ENCODE results near the gene SHISAL2A. TPM values are rescaled to one million over a fixed set of nuclear protein-coding genes. Genes with fewer than 3 reads are reported as not detected.

Gene SHISAL2A
- total RNA-seq, 8 experiments from 2014 or later, result 0.38 to 2.6 (median 0.92) TPM; not detected in 1

DNA sequence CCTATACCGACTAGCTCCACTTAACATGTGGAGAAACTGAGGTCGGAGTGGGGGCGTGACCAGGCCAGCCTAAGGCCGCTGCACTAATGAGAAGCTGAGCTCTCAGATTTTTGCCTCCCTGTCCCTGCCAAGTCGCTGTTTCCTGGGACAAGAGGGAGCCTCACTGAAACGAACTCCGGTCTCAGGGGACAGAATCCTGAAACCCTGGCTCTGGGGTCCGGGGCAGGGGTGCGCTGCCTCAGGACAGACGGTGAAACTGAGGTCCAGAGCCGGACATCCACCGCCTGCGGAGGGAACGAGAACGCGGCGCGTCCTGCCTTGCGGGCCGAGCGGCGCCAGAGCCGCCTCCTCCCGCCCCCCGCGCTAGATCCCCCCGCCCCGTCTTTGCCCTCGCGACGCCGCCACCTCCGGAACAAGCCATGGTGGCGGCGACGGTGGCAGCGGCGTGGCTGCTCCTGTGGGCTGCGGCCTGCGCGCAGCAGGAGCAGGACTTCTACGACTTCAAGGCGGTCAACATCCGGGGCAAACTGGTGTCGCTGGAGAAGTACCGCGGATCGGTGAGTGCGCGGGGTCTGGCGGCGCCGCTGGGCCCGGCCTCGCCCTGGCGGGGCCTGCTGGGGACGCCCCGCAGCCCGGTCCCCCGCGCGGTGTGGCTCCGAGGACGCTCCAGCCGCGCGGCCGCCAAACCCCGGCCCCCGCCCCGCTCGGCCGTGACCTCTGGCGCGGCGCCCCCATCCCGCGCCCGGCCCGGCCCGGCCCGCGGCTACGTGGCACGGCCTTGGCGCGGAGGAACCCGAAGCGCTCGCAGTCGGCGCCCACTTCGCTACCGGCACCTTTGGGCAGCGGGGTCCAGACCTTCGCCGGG, 30.7 kb upstream of the SHISAL2A start, which contains the start of gene GPX7:
Gene GPX7 (plus strand): TSS at position 381 of the 865 bp plus-strand sequence. CDS start 39 bp downstream, at position 420.
- H3K4me3 ChIP-seq, result peak within 1 kb of the TSS; percentile 21 to 33 (median 24)
- H3K27ac ChIP-seq, result peak within 1 kb of the TSS; percentile 1 to 47
- peak; percentile 23 to 78 (median 51) for ATAC-seq (replicated peaks in 6 of 8)
- in situ Hi-C loops (cut with MboI; ENCODE audit: low pct_unique_long_range_greater_than_20kb in 2 of 9, low sequenced_read_pairs in 9 of 9, unreplicated experiment in 9 of 9), result no loop called here
- WGBS, 10 experiments, result 17 to 80% (median 40%) methylated on average over 1 to 5 of the region's 97 CpGs; no CpG with 5 or more reads in 1 of the 10 experiments
- H3K4me1 ChIP-seq (replicated peaks in 1 of 2), result peaks cover 30% of the 10 kb centered on the region in 2 donors

- peak in 7 of 8 experiments; percentile 18 to 53 (median 26) for ATAC-seq (replicated peaks in 6 of 8)
- peaks cover 26% of the 10 kb centered on the region in 2 donors for H3K4me1 ChIP-seq (replicated peaks in 1 of 2)
- H3K27ac ChIP-seq, result peak overlapping the region; percentile 1 to 47
- H3K4me3 ChIP-seq, result peak overlapping the region; percentile 21 to 33 (median 24)
- in situ Hi-C loops (cut with MboI; ENCODE audit: low pct_unique_long_range_greater_than_20kb in 2 of 9, low sequenced_read_pairs in 9 of 9, unreplicated experiment in 9 of 9), result no loop called here
- WGBS, 10 experiments, result 7 to 84% (median 50%) methylated on average over 1 to 7 of the region's 21 CpGs; no CpG with 5 or more reads in 1 of the 10 experiments
These were observed 29.9 kb upstream of the SHISAL2A start for GRCh38 chr1:52602856-52603600.

- no peak for ATAC-seq (replicated peaks in 6 of 8)
- H3K4me1 ChIP-seq (replicated peaks in 1 of 2), result peaks cover 26% of the 10 kb centered on the region in 2 donors
- in situ Hi-C loops (cut with MboI; ENCODE audit: low pct_unique_long_range_greater_than_20kb in 2 of 9, low sequenced_read_pairs in 9 of 9, unreplicated experiment in 9 of 9), result no loop called here
- no peak overlapping the region for H3K27ac ChIP-seq
- H3K4me3 ChIP-seq, result no peak overlapping the region
- WGBS, 10 experiments, result 41 to 100% (median 96%) methylated on average over 2 to 6 of the region's 6 CpGs; no CpG with 5 or more reads in 2 of the 10 experiments
These were observed 29.3 kb upstream of the SHISAL2A start for GRCh38 chr1:52603630-52604029.

DNA sequence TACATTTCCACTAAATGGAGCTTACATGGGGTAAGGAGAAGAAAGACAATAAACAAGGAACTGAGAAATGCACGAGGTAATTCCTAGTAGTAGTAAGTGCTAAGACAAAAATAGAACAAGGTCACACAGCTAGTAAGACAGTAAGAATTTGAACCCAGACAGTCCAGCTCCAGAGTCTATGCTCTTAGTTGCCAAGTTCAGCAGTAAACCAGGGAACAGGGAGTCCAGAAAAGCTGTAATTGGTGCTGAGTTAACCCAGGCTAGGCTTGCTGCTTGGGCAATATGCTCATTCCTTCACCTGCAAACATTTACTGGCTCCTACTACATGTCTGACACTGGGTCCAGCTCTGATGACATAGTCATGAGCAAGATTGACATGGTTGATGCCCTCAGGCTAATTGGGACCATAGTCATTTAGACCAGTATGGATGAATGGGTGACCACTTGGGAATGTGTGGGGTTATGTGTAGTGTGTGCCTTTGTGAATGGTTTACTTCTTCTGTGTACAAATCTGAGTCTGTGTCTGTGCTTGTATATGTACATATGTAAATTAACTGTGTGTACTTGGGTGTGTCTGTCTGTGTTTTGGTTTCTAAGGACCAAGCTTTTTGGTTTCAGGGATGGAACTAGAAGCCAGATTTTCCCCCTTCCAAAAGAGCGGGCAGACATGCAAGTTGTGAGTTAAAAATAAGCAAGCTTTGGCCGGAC, 28.8 kb upstream of the SHISAL2A start:
- WGBS, 10 experiments, result 0 to 100% (median 41%) methylated on average over 1 to 3 of the region's 3 CpGs; no CpG with 5 or more reads in 2 of the 10 experiments
- Histone ChIP-seq H3K27ac (no peak overlapping the region), H3K4me3 (no peak overlapping the region), H3K4me1 (replicated peaks in 1 of 2) (peaks cover 26% of the 10 kb centered on the region in 2 donors)
- in situ Hi-C loops (cut with MboI; ENCODE audit: low pct_unique_long_range_greater_than_20kb in 2 of 9, low sequenced_read_pairs in 9 of 9, unreplicated experiment in 9 of 9), result no loop called here
- peak in 4 of 8 experiments; percentile 19 to 90 (median 89) for ATAC-seq (replicated peaks in 6 of 8)

GRCh38 chr1:52613636-52614373, 19.2 kb upstream of the SHISAL2A start:
- in situ Hi-C loops (cut with MboI; ENCODE audit: low pct_unique_long_range_greater_than_20kb in 2 of 9, low sequenced_read_pairs in 9 of 9, unreplicated experiment in 9 of 9), result no loop called here
- WGBS, 10 experiments, result 0 to 100% (median 49%) methylated on average over 1 to 2 of the region's 2 CpGs; no CpG with 5 or more reads in 2 of the 10 experiments
- no peak overlapping the region for H3K4me3 ChIP-seq
- ATAC-seq (replicated peaks in 6 of 8), result peak in 1 of 8 experiments; percentile 42
- no peaks in the 10 kb centered on the region for H3K4me1 ChIP-seq (replicated peaks in 1 of 2)
- peak overlapping the region in 1 of 2 donors; percentile 9 for H3K27ac ChIP-seq

GRCh38 chr1:52614671-52615070, 18.3 kb upstream of the SHISAL2A start:
- Histone ChIP-seq H3K27ac (no peak overlapping the region), H3K4me1 (replicated peaks in 1 of 2) (no peaks in the 10 kb centered on the region), H3K4me3 (no peak overlapping the region)
- in situ Hi-C loops (cut with MboI; ENCODE audit: low pct_unique_long_range_greater_than_20kb in 2 of 9, low sequenced_read_pairs in 9 of 9, unreplicated experiment in 9 of 9), result no loop called here
- no peak for ATAC-seq (replicated peaks in 6 of 8)
- 57 to 100% (median 84%) methylated on average over 1 to 5 of the region's 5 CpGs; no CpG with 5 or more reads in 2 of the 10 experiments for WGBS, 10 experiments

DNA sequence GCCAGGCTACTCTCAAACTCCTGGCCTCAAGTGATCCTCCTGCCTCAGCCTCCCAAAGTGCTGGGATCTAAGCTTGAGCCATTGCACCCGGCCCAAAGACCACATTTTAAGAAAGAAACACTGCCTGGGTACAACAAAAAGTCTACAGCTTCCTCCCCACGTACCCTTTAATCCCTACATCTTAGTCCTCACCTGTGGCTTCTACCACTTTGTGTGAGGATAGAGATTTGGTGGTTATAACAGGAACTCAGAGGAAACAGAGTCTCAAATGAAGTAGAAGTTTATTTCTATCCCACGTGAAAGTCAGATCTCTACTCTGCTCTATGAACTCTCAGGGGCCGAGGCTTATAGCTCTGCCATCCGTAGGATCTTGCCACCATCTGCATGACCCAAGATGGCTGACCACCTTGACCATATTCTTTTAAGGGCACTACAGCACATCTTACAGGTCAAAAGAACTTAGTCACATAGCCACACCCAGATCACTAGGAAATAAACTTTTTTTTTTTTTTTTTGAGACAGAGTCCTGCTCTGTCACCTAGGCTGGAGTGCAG, 17.4 kb upstream of the SHISAL2A start:
- WGBS, 10 experiments, result 44 to 92% (median 75%) methylated on average over 2 to 5 of the region's 5 CpGs; no CpG with 5 or more reads in 3 of the 10 experiments
- Histone ChIP-seq H3K27ac (no peak overlapping the region), H3K4me3 (no peak overlapping the region), H3K4me1 (replicated peaks in 1 of 2) (no peaks in the 10 kb centered on the region)
- ATAC-seq (replicated peaks in 6 of 8), result no peak
- in situ Hi-C loops (cut with MboI; ENCODE audit: low pct_unique_long_range_greater_than_20kb in 2 of 9, low sequenced_read_pairs in 9 of 9, unreplicated experiment in 9 of 9), result no loop called here

GRCh38 chr1:52621950-52622349, 11.0 kb upstream of the SHISAL2A start:
- Histone ChIP-seq H3K27ac (no peak overlapping the region), H3K4me1 (replicated peaks in 1 of 2) (peaks cover 0 to 2% of the 10 kb centered on the region in 2 donors), H3K4me3 (no peak overlapping the region)
- in situ Hi-C loops (cut with MboI; ENCODE audit: low pct_unique_long_range_greater_than_20kb in 2 of 9, low sequenced_read_pairs in 9 of 9, unreplicated experiment in 9 of 9), result no loop called here
- ATAC-seq (replicated peaks in 6 of 8), result no peak
- 50 to 100% (median 95%) methylated on average over 1 to 2 of the region's 2 CpGs for WGBS, 10 experiments

- WGBS, 10 experiments, result 40 to 97% (median 90%) methylated on average over 2 to 3 of the region's 3 CpGs
- peaks cover 5 to 9% of the 10 kb centered on the region in 2 donors for H3K4me1 ChIP-seq (replicated peaks in 1 of 2)
- ATAC-seq (replicated peaks in 6 of 8), result no peak
These were observed 9.2 kb upstream of the SHISAL2A start for GRCh38 chr1:52623812-52624211.

GRCh38 chr1:52627028-52627427, 5.9 kb upstream of the SHISAL2A start:
- H3K27ac ChIP-seq, result no peak overlapping the region
- H3K4me3 ChIP-seq, result no peak overlapping the region
- WGBS, 10 experiments, result 56 to 100% (median 90%) methylated on average over 1 to 2 of the region's 2 CpGs

More at GRCh38 chr1:52623812-52624211, 9.2 kb upstream of the SHISAL2A start:
- Histone ChIP-seq H3K27ac (no peak overlapping the region), H3K4me3 (no peak overlapping the region)
- in situ Hi-C loops (cut with MboI; ENCODE audit: low pct_unique_long_range_greater_than_20kb in 2 of 9, low sequenced_read_pairs in 9 of 9, unreplicated experiment in 9 of 9), result no loop called here

GRCh38 chr1:52628614-52629324, 4.2 kb upstream of the SHISAL2A start:
- ATAC-seq (replicated peaks in 6 of 8), result peak in 6 of 8 experiments; percentile 20 to 83 (median 56)
- peak overlapping the region in 1 of 5 donors; percentile 0 for H3K4me3 ChIP-seq

More at GRCh38 chr1:52627028-52627427, 5.9 kb upstream of the SHISAL2A start:
- in situ Hi-C loops (cut with MboI; ENCODE audit: low pct_unique_long_range_greater_than_20kb in 2 of 9, low sequenced_read_pairs in 9 of 9, unreplicated experiment in 9 of 9), result no loop called here
- no peak for ATAC-seq (replicated peaks in 6 of 8)
- peaks cover 22 to 27% of the 10 kb centered on the region in 2 donors for H3K4me1 ChIP-seq (replicated peaks in 1 of 2)

More at GRCh38 chr1:52628614-52629324, 4.2 kb upstream of the SHISAL2A start:
- in situ Hi-C loops (cut with MboI; ENCODE audit: low pct_unique_long_range_greater_than_20kb in 2 of 9, low sequenced_read_pairs in 9 of 9, unreplicated experiment in 9 of 9), result no loop called here
- Histone ChIP-seq H3K4me1 (replicated peaks in 1 of 2) (peaks cover 27 to 41% of the 10 kb centered on the region in 2 donors), H3K27ac (peak overlapping the region; percentile 14 to 72)
- 5 to 67% (median 24%) methylated on average over 2 to 8 of the region's 8 CpGs for WGBS, 10 experiments

Measured in motor neuron (in vitro differentiated cells).